Gastroesophageal sphincter (tissue), 4 donors: Measurements from ENCODE around the gene GADD45G. TPM values are rescaled to one million over a fixed set of nuclear protein-coding genes. Genes with fewer than 3 reads are reported as not detected.

ENCODE experiments used
- ATAC-seq: fragments of 150-250 bp; one replicate; pipeline ENCODE4 v1.9.1; 2016; ENCODE audit warnings: mild to moderate bottlenecking, moderate library complexity
- H3K27ac ChIP-seq, 4 donors: fragments of 200-600 bp; sonication (generic) in 3 of 4; 1 replicate in 3 of 4; 2 replicates in 1 of 4; pipeline ENCODE4 v1.5.1; 2016 to 2019
- H3K27me3 ChIP-seq: fragments of 200-600 bp; sonication (generic); one replicate; pipeline ENCODE4 v1.5.1; 2019
- H3K36me3 ChIP-seq, 2 donors: fragments of 200-600 bp; sonication (generic); one replicate each; pipeline ENCODE4 v1.5.1; 2019; ENCODE audit warnings: control low read depth in 1 of 2
- H3K4me1 ChIP-seq, 3 donors: fragments of 200-600 bp; sonication (generic); 1 replicate in 2 of 3; 2 replicates in 1 of 3; pipeline ENCODE4 v1.5.1; 2016 to 2019; ENCODE audit warnings: control low read depth in 2 of 3
- H3K4me3 ChIP-seq, 2 donors: fragments of 200-600 bp; sonication (generic); one replicate each; pipeline ENCODE4 v1.5.1; 2019; ENCODE audit warnings: mild to moderate bottlenecking in 1 of 2, moderate library complexity in 1 of 2
- H3K9me3 ChIP-seq, 3 donors: fragments of 200-600 bp; sonication (generic); one replicate each; pipeline ENCODE4 v1.5.1; 2017 to 2019; ENCODE audit warnings: control low read depth in 2 of 3
- CTCF ChIP-seq, 4 experiments: fragments of 200-600 bp in 2 of 4; fragments of 450-650 bp in 2 of 4; sonication (generic) in 1 of 4; IDR thresholded peaks; one replicate each; pipeline ENCODE4 v1.5.1; 2017 to 2019; ENCODE audit warnings: antibody characterized with exemption in 4 of 4, mild to moderate bottlenecking in 2 of 4, moderate library complexity in 2 of 4
- EP300 ChIP-seq: sonication (generic); formaldehyde crosslinking; IDR thresholded peaks from one replicate; pipeline ENCODE4 v1.6.1; 2017; ENCODE audit warnings: antibody characterized with exemption, mild to moderate bottlenecking
- POLR2A ChIP-seq, 2 donors: fragments of 450-650 bp; IDR thresholded peaks; one replicate each; pipeline ENCODE4 v1.6.1; 2017; ENCODE audit warnings: antibody characterized with exemption in 2 of 2, mild to moderate bottlenecking in 2 of 2, moderate library complexity in 1 of 2
- POLR2AphosphoS5 ChIP-seq: sonication (generic); formaldehyde crosslinking; IDR thresholded peaks from one replicate; pipeline ENCODE4 v1.6.1; 2017; ENCODE audit warnings: antibody characterized with exemption
- WGBS, 2 donors: methylation state at CpG; one replicate each; pipeline ENCODE4 v1.1.5; 2018; ENCODE audit warnings: low coverage in 1 of 2; 5-methylcytosine and 5-hydroxymethylcytosine counted together
- total RNA-seq, 4 donors: library from RNA; depleted of rRNA; stranded (reverse); fragments of >200 nt; gene quantifications; one replicate each; pipeline ENCODE4 v1.1.0, GENCODE V29; 2016

The GADD45G gene
- total RNA-seq, 4 donors from 2014 or later, result 63.5 to 150 (median 91.8) TPM

DNA sequence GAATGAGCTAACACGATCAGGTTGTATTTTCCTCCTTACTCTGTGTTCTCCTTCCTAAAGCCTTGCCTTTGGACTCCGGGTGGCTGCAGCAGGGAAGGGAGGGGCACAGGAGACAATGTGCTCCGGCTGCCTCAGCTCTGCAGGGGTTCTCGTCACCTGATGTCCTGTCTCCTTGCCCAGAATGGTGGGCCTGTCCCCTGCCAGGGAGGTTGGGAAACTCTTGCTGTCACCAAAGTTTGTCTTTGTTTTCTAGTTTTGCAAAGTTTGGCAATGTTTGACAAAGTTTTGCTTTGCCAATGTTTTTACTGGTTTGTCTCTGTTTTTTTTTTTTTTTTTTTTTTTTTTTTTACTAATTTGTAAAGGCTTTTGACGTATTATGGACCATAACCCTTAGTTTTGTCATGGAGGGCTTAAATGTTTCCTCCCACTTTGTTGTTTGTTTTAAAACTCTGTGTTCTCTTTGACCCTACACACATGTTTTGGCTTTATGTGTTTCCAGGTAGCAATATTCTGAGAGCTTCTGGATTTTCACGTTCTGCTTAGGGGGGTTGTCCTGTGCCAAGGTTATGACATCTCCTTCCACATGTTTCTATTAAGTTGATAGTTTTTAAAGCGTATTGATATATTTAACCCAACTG, 49.3 kb downstream of the GADD45G start:
- H3K27ac ChIP-seq, result no peak overlapping the region
- no peak for TF ChIP-seq POLR2AphosphoS5
- no peak for TF ChIP-seq POLR2A (IDR thresholded peaks at IDR 0.05)
- TF ChIP-seq CTCF (IDR thresholded peaks at IDR 0.05), result no peak
- TF ChIP-seq EP300, result no peak
- H3K4me3 ChIP-seq, result no peak overlapping the region
- peaks cover 0 to 21% (median 0%) of the 10 kb centered on the region in 3 donors for H3K4me1 ChIP-seq
- no peaks in the 10 kb centered on the region for H3K9me3 ChIP-seq
- H3K27me3 ChIP-seq, result no peaks in the 10 kb centered on the region
- ATAC-seq, result no peak
- no peaks in the 10 kb centered on the region for H3K36me3 ChIP-seq
- WGBS, 2 donors, result 71 to 83% methylated on average over 5 to 7 of the region's 7 CpGs

DNA sequence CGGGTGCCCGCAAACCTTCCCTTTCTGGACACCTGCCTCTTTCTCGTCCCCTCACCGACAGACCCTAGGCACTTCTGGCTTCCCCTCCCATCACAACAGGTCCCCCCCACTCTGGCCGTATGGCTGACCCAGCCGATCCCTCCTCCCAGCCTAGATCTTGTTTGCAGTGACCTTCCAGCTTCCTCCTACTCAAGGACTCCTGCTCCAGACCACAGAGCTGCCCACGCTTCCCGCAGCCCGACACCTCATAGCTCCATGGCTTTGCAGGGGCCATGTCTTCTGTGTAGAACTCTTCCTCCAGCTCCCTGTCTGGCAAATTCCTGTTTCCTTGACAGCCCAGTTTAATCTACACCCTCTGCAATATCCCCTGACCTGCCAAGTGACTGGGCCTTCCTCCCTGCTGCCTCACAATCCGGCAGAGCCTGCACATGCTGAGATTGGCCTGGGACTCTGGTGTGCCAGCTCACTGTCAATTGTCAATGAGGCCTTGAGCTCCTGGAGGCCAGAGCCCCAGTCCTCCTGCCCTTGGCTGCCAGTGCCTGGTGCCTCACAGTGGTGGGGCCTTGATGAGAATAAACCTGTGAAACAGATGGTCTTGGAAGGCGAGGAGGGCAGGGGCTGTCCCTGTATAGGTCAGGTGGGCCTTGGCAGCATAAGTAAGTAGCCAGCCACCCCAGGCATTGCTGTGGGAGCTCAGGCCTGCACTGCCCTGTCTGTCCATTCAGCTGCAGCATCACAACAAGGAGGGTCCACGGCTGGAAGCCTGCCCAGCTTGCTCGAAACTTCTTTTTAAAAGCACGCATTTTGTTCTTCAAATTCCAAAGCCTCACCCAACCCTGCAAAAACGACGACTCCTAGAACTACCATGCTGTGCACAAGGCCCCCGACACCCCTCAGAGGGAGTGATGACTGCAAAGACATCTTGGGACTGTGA, 50.5 kb downstream of the GADD45G start:
- TF ChIP-seq POLR2A (IDR thresholded peaks at IDR 0.05), result no peak
- TF ChIP-seq EP300, result no peak
- no peak for TF ChIP-seq POLR2AphosphoS5
- no peak for TF ChIP-seq CTCF (IDR thresholded peaks at IDR 0.05)
- H3K9me3 ChIP-seq, result no peaks in the 10 kb centered on the region
- no peaks in the 10 kb centered on the region for H3K27me3 ChIP-seq
- peaks cover 0 to 21% (median 0%) of the 10 kb centered on the region in 3 donors for H3K4me1 ChIP-seq
- ATAC-seq, result no peak
- no peak overlapping the region for H3K27ac ChIP-seq
- no peaks in the 10 kb centered on the region for H3K36me3 ChIP-seq
- whole genome bisulfite sequencing, 2 donors, result 86 to 93% methylated on average over 10 to 13 of the region's 17 CpGs
- H3K4me3 ChIP-seq, result no peak overlapping the region

Other genes starting within 250 kb of the GADD45G start
- 10 to 100 TPM in 1 of 4 donors, 1 to 10 TPM in 3; 4.4 to 12.0 (median 6.5) TPM for gene SEMA4D, start 106.9 kb upstream of the GADD45G start, total RNA-seq